ENCODE measurements around the gene BICC1. TPM values are rescaled to one million over a fixed set of nuclear protein-coding genes. Genes with fewer than 3 reads are reported as not detected.

Gene BICC1
- total RNA-seq, 1 experiment from 2014 or later: 13.9 TPM

- 0 out of 2 replicates have a peak, but pooled peaks cover 5% of the 10 kb centered on the region for H3K9me3 ChIP-seq (ENCODE audit: low read length)
- H3K36me3 ChIP-seq (ENCODE audit: low read depth, low read length): no peaks in the 10 kb centered on the region
- POLR2A ChIA-PET (ENCODE audit: unreplicated experiment): no interaction called here
- intact Hi-C loops (cut with micrococcal nuclease): no loop called here
- no peaks in the 10 kb centered on the region; the same call in 1 of the 2 replicates for H3K9me2 ChIP-seq (replicated peaks; ENCODE audit: low read length)
- no peak overlapping the region for H3K4me2 ChIP-seq (ENCODE audit: low read length)
- no TSS peak for BruUV-seq (replicated peaks)
- H3K27me3 ChIP-seq (ENCODE audit: low read length): peaks cover 13% of the 10 kb centered on the region; the same call in 1 of the 2 replicates
- no peaks in the 10 kb centered on the region for H3K79me2 ChIP-seq (ENCODE audit: low read length)
- no peaks in the 10 kb centered on the region for H3F3A ChIP-seq (ENCODE audit: low read length, unreplicated experiment)
- CTCF ChIA-PET: no interaction called here
- H2AFZ ChIP-seq (ENCODE audit: low read length): no peak overlapping the region
- H3K9ac ChIP-seq (ENCODE audit: low read length): no peak overlapping the region
- ATAC-seq (no peak), DNase-seq (no peak)
- no peak overlapping the region for H3K27ac ChIP-seq (ENCODE audit: low read length)
- H3K4me1 ChIP-seq (ENCODE audit: insufficient read depth, low read length): no peaks in the 10 kb centered on the region
- no peak for TF ChIP-seq EZH2 (IDR thresholded peaks at IDR 0.05; ENCODE audit: low read length, unreplicated experiment)
- TF ChIP-seq CTCF (conservative IDR thresholded peaks at IDR 0.05; ENCODE audit: low read depth, low read length): no peak
- no peak for TF ChIP-seq EZH2phosphoT487 (IDR thresholded peaks at IDR 0.05; ENCODE audit: borderline replicate concordance, low read length)
- H4K20me1 ChIP-seq (ENCODE audit: low read length): no peaks in the 10 kb centered on the region
- no peak overlapping the region for H3K4me3 ChIP-seq (ENCODE audit: low read length)
These were observed 22.6 kb downstream of the BICC1 start for GRCh38 chr10:58535311-58535710.

GRCh38 chr10:58543141-58543540 lies 30.5 kb downstream of the BICC1 start:
- no peaks in the 10 kb centered on the region for H3K36me3 ChIP-seq (ENCODE audit: low read depth, low read length)
- H3K27ac ChIP-seq (ENCODE audit: low read length): no peak overlapping the region
- H3K9ac ChIP-seq (ENCODE audit: low read length): no peak overlapping the region
- TF ChIP-seq EZH2 (IDR thresholded peaks at IDR 0.05; ENCODE audit: low read length, unreplicated experiment) (no peak), CTCF (conservative IDR thresholded peaks at IDR 0.05; ENCODE audit: low read depth, low read length) (no peak), EZH2phosphoT487 (IDR thresholded peaks at IDR 0.05; ENCODE audit: borderline replicate concordance, low read length) (no peak)
- no peaks in the 10 kb centered on the region for H3F3A ChIP-seq (ENCODE audit: low read length, unreplicated experiment)
- H4K20me1 ChIP-seq (ENCODE audit: low read length): no peaks in the 10 kb centered on the region
- H3K9me3 ChIP-seq (ENCODE audit: low read length): no peaks in the 10 kb centered on the region
- POLR2A ChIA-PET (ENCODE audit: unreplicated experiment): no interaction called here
- CTCF ChIA-PET: no interaction called here
- H3K4me2 ChIP-seq (ENCODE audit: low read length): no peak overlapping the region
- peaks cover under 1% of the 10 kb centered on the region; the same call in 1 of the 2 replicates for H3K27me3 ChIP-seq (ENCODE audit: low read length)
- no TSS peak for BruUV-seq (replicated peaks)
- no peak overlapping the region for H3K4me3 ChIP-seq (ENCODE audit: low read length)
- H3K4me1 ChIP-seq (ENCODE audit: insufficient read depth, low read length): no peaks in the 10 kb centered on the region
- peaks cover 11% of the 10 kb centered on the region for H3K79me2 ChIP-seq (ENCODE audit: low read length)
- no peak for DNase-seq
- ATAC-seq: no peak
- no peaks in the 10 kb centered on the region; the same call in 1 of the 2 replicates for H3K9me2 ChIP-seq (replicated peaks; ENCODE audit: low read length)
- intact Hi-C loops (cut with micrococcal nuclease): no loop called here
- no peak overlapping the region for H2AFZ ChIP-seq (ENCODE audit: low read length)

GRCh38 chr10:58544135-58544534 lies 31.5 kb downstream of the BICC1 start:
- no peak for DNase-seq
- Histone ChIP-seq H3K27ac (ENCODE audit: low read length) (no peak overlapping the region), H2AFZ (ENCODE audit: low read length) (no peak overlapping the region), H3K4me3 (ENCODE audit: low read length) (no peak overlapping the region), H4K20me1 (ENCODE audit: low read length) (no peaks in the 10 kb centered on the region), H3K9me3 (ENCODE audit: low read length) (no peaks in the 10 kb centered on the region), H3K79me2 (ENCODE audit: low read length) (peaks cover 17% of the 10 kb centered on the region), H3K9ac (ENCODE audit: low read length) (no peak overlapping the region), H3K4me2 (ENCODE audit: low read length) (no peak overlapping the region), H3K9me2 (replicated peaks; ENCODE audit: low read length) (no peaks in the 10 kb centered on the region; the same call in 1 of the 2 replicates), H3K36me3 (ENCODE audit: low read depth, low read length) (no peaks in the 10 kb centered on the region), H3F3A (ENCODE audit: low read length, unreplicated experiment) (no peaks in the 10 kb centered on the region), H3K4me1 (ENCODE audit: insufficient read depth, low read length) (no peaks in the 10 kb centered on the region), H3K27me3 (ENCODE audit: low read length) (no peaks in the 10 kb centered on the region; the same call in 1 of the 2 replicates)
- no TSS peak for BruUV-seq (replicated peaks)
- intact Hi-C loops (cut with micrococcal nuclease): no loop called here
- no peak for TF ChIP-seq EZH2phosphoT487 (IDR thresholded peaks at IDR 0.05; ENCODE audit: borderline replicate concordance, low read length)
- no peak for TF ChIP-seq EZH2 (IDR thresholded peaks at IDR 0.05; ENCODE audit: low read length, unreplicated experiment)
- TF ChIP-seq CTCF (conservative IDR thresholded peaks at IDR 0.05; ENCODE audit: low read depth, low read length): no peak
- CTCF ChIA-PET: interaction anchor here (0.6 kb wide), 1 partner anchor 77 kb away, joined by 3 read pairs; no protein-coding TSS in a partner anchor
- no peak for ATAC-seq
- POLR2A ChIA-PET (ENCODE audit: unreplicated experiment): no interaction called here

Data from PC-3 (cell line).